HG03439 (cell line): ENCODE measurements around the gene ESRRG.

ENCODE experiments used
- ATAC-seq: cut with Tn5 transposase; IDR thresholded peaks from one replicate; pipeline ENCODE4 v1.9.1; 2021; ENCODE audit warnings: mild to moderate bottlenecking, moderate library complexity; ENCODE audit not compliant: unreplicated experiment

ESRRG gene

DNA sequence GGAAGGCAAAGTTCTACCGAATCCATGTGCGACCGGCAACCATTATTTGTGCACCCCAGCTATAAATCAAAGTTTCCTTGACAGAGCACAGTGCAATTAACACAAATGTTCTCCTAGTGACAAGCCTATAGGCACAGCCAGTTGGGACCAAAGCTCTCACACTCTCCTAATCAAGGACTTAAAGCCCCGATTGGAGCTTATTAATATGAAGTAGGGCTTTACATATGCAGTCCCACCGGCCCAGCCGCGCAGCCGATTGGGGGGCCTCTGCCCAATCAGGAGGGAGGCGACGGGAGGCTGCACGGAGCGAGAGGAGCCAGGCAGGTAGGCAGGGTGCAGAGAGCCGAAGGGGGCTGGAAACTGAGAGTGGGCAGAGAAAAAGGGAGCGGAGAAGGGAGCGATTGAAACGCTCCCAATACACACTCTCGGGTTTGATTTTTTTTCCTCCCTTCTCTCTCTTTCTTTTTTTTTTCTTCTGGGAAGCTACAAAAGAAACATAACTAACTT, at the start of gene ESRRG:
TSS of gene ESRRG (minus strand) at position 156 of the 507 bp plus-strand sequence. CDS start at position 26, 130 bp downstream.
- ATAC-seq, result no peak

- no peak for ATAC-seq
These were observed 48.7 kb upstream of the ESRRG start for GRCh38 chr1:216771922-216772321.

DNA sequence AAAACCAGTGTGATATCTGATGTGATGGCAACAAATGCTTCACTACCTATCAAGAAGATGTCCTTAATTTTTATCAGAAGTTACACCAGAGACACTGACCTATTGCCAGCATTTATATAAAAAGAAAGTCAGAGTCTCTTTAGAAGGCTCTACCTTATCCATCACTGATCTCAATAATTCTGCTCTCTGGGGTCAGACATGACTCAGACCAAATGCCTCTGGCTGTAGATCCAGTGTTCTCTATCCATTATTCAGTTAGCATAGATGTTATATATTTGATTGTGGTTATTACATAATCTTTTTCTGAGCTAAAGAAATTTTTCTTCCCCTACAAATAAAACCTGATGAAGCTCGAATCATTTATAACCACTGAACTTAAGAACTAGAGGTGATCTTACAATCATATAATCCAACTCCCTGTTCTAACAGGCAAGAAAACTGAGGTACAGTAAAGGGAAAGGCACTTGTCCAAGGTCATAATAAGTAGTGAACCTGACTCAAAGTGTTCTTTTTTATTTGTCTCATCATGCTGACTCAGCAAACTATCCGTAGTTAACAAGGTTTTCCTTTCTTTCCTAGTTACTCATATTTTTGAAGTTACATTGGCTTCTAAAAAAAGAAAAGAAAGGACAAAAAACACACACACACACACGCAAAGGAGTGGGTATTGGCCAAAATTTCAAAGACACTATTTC, 43.6 kb upstream of the ESRRG start:
- ATAC-seq, result no peak

DNA sequence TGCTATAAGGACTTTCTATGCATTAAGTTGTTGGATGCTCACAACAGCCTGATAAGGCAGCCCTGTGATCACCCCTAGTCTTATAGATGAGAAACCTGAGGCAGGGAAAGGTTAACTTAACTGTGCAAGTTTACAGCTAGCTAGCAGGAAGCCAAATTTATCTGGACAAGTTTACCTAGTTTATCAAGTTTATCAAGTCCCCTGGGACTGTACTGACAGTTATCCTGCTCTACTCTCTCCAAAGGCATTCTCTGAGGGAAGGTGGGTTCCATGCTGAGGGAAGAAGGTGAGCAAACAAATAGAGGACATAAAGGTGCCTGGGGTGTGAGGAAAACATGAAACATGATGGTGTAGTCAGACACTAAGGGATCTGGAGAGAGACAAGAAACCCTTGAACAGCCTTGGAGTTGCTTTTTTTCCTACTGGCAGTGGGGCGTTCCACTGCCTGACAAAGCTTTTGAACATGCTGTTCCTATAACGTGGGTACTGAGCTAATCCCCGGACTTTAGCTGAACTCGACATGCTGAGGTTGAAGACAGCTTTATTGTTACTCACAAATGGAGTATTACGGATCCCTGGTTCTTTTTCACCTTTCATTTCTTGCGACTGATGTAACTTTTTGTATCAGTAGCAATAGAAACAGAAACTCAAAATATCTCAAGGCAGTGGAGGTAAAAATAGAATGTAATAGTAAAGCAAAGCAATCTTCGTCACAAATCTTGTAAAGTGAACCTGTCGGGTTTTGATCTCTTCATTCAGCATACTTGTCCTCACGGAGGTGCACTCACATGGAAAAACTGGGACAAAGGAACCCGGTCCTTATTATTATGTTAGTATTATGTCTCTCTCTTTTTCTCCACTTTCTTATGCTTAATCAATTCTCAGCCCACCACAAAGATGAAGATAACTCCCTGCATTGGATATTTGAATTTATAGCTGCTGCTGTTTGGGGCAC, 42.4 kb upstream of the ESRRG start:
- no peak for ATAC-seq

DNA sequence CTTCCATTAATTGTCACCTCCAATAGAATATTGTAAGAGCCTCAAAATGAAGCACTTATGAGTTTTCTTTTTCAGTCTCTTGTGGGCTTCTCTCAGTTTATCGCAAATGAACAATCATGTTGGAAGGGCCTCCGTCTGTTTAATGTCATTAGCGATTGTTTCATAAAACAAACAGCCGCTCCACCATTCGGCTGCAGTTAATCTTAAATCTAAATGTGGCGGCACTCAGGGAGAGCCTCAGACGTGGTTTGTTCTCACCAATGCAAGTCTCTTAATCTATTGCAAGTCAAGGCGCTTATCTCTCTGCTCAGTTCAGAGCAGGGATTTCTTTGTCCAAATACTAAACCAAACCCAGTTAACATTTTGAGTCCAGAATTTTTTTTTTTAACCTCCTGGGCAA, 34.9 kb upstream of the ESRRG start:
- no peak for ATAC-seq

DNA sequence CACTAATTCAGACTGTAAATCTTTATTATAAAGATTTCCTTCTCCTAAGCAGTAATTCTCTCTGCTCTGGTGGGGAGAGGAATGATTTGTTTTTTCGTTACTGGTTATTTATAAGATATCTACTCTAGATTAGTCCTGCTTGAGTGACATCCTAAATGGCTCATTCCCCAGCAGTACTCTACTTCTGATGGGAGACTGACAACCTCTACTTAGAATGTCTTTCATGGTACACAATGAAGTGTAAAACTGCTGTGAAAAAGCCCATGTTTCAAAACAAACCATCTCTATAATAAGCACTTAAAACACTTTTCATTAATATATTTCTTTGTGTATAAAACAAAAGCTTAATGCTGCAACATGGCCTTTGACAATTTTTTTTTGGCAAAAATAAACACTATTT, 33.9 kb upstream of the ESRRG start:
- ATAC-seq, result no peak

DNA sequence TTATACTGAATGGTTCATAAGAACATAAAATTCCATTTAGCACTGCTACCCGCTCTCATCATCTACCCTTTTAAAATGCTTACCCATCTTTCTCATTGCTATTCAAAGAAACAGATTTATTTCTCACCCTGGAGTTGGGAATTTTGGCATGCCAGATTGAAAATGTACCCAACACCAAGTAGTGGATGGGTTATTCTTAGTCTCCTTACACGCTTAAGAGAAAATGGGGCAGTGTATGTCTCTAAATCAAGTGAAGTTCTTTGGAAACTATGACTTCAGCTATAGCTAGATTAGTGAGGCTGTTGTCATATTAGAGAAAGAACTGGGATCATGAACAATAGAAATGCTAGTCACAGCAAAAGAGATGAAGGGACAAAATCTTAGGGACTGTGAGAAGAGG, 27.7 kb upstream of the ESRRG start:
- ATAC-seq, result no peak

- no peak for ATAC-seq
These were observed 26.9 kb upstream of the ESRRG start for GRCh38 chr1:216750031-216750627.

DNA sequence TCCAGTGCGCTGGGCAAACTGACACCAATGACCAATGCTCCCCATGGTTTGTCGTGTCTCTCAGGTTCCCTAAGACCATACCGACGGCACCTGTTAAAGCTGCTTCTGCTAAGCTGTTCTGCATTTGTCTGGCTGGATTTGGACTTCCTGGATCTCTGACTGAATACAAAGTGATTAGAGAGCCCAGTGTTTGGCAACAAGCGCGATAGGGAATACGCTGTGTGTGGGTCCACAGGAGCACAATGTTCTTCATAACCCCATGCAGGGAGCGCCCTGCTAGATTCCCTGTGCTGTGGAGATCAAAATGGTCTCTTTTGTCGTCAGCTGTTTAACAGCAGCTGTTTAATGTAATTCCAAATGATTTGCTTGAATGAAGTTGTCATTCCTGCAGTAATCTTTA, 26.0 kb upstream of the ESRRG start:
- no peak for ATAC-seq

DNA sequence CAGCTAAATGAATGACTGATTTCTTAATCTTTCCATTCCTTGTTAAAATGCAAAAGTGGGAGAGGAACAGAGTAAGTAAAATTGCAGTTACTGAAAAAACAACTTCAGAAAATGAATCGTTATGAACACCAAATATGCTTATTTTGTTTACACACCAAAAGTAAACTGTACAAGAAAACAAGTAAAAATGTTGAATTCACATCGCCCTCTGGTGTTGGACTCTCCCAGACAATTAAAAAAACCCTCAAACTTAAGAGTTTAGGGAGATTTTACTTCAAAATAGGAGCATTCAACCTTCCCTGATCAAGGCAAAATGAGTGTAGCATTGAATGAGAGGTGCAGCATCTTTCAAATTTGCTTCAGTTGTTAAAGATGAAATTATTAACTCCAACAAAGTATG, 19.4 kb upstream of the ESRRG start:
- ATAC-seq, result no peak

GRCh38 chr1:216740331-216740730, 17.1 kb upstream of the ESRRG start:
- ATAC-seq, result no peak

DNA sequence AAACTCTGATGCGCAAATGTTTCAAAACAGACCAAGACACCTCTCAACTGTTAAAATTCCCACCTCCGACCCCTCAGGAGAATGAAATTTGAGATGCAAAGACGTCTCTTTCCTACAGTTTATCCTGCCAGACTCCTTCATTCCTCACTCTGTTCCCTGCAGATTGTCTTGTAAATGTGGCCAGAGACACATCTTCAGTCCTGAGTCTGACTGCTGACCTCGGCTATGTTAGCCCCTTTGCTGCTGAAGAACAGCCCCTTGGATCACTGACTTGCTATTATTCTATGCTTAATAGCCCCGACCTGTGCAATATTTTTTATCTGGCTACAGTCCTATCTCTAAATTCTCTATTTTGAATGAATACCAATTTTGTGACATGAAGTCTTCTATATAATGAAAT, 16.6 kb upstream of the ESRRG start:
- ATAC-seq, result no peak

DNA sequence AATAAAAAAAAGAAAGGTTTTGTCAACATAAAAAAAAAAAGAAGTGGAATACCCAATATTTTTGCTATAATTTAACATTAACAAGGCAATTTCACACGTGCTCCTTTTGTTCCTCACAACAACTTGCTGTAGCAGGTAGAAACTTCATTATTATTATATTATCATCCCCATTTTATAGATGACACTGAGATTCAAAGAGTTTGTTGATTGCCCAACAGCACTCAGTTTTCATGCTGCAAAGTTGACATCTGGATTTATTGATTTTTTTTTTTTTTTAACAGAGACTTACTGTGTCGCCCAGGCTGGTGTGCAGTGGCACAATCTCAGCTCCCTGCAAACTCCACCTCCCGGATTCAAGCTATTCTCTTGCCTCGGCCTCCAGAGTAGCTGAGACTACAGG, 8.9 kb upstream of the ESRRG start:
- ATAC-seq, result no peak

GRCh38 chr1:216731562-216731961, 8.3 kb upstream of the ESRRG start:
- no peak for ATAC-seq

DNA sequence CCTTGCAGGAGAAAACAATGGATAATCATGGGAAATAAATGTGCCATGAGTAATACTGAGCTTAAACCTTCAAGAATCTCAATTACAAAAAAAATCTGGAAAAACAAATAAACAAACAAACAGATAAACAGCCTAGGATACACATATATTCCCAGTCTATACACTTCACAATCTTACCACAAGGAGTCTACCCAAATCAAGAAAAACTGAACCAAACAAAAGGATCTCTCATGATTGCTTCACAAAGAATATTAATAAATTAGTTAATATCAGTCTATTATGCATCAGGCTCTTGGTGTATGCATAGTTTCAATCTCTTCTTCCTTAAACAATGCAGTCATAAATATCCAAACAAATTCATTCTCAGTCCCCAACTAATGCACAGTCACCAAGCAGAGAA, 3.2 kb upstream of the ESRRG start:
- no peak for ATAC-seq

- no peak for ATAC-seq
These were observed 408 bp downstream of the ESRRG start for GRCh38 chr1:216722821-216723220.

- no peak for ATAC-seq
These were observed 1.4 kb downstream of the ESRRG start for GRCh38 chr1:216721863-216722262.

- ATAC-seq, result no peak
These were observed 2.2 kb downstream of the ESRRG start for GRCh38 chr1:216721062-216721461.

DNA sequence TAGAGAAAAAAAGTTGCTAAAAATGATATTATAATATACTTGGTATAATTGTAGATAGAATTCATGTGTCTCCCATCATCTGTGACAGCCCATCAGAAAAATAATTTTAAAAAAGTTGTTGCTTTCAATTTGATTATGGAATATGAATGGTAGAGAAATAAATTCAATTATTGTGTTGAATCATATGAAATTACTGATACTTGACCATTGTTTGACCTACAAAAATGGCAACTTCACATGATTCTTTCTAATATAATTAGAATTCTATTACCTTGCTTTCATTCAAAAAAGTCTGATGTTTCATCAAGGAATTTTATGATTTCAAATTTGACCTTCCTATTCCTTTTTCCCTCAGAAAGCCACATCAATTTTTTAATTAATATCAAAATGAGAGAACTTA, 11.5 kb downstream of the ESRRG start:
- no peak for ATAC-seq

GRCh38 chr1:216710598-216711333, 12.5 kb downstream of the ESRRG start:
- no peak for ATAC-seq

- no peak for ATAC-seq
These were observed 13.2 kb downstream of the ESRRG start for GRCh38 chr1:216710055-216710454.
